Measurements from ENCODE around the gene ZC3H7B. TPM values are rescaled to one million over a fixed set of nuclear protein-coding genes. Genes with fewer than 3 reads are reported as not detected.
"Not testable (repeated sequence)": the region's sequence is repeated elsewhere in the genome, so short reads cannot be mapped to it uniquely, and the experiment has no call there.

ZC3H7B gene
- total RNA-seq, 2 donors from 2014 or later: 41.2 to 41.7 TPM

GRCh38 chr22:41256254-41257253 is 44.8 kb upstream of the ZC3H7B start:
- peaks cover 59% of the 10 kb centered on the region for H3K36me3 ChIP-seq
- H3K27ac ChIP-seq: no peak overlapping the region
- H3K27me3 ChIP-seq (replicated peaks; ENCODE audit: insufficient read depth): no peaks in the 10 kb centered on the region
- no peak overlapping the region for H3K4me3 ChIP-seq
- ATAC-seq (ENCODE audit: insufficient number of reproducible peaks, low FRiP score, low read depth) (no peak), DNase-seq (ENCODE audit: low spot score) (no peak)
- H3K4me1 ChIP-seq (ENCODE audit: control insufficient read depth in 1 of 2, low read depth in 2 of 2): no peaks in the 10 kb centered on the region
- no peaks in the 10 kb centered on the region for H3K9me3 ChIP-seq
- no peak for TF ChIP-seq CTCF (IDR thresholded peaks at IDR 0.05)

- H3K36me3 ChIP-seq: peaks cover 64% of the 10 kb centered on the region
- ATAC-seq (ENCODE audit: insufficient number of reproducible peaks, low FRiP score, low read depth) (no peak), DNase-seq (ENCODE audit: low spot score) (no peak)
- TF ChIP-seq CTCF (IDR thresholded peaks at IDR 0.05): no peak
- no peak overlapping the region for H3K27ac ChIP-seq
- H3K9me3 ChIP-seq: no peaks in the 10 kb centered on the region
- H3K4me1 ChIP-seq (ENCODE audit: control insufficient read depth in 1 of 2, low read depth in 2 of 2): no peaks in the 10 kb centered on the region
- no peaks in the 10 kb centered on the region for H3K27me3 ChIP-seq (replicated peaks; ENCODE audit: insufficient read depth)
- H3K4me3 ChIP-seq: no peak overlapping the region
Measured at GRCh38 chr22:41257696-41258095, 43.6 kb upstream of the ZC3H7B start.

GRCh38 chr22:41259756-41260155 is 41.6 kb upstream of the ZC3H7B start:
- not testable (repeated sequence) for H3K27me3 ChIP-seq (replicated peaks; ENCODE audit: insufficient read depth); H3K4me1 ChIP-seq (ENCODE audit: control insufficient read depth in 1 of 2, low read depth in 2 of 2); H3K27ac ChIP-seq; H3K9me3 ChIP-seq; DNase-seq (ENCODE audit: low spot score); ATAC-seq (ENCODE audit: insufficient number of reproducible peaks, low FRiP score, low read depth); H3K4me3 ChIP-seq
- peaks cover 70% of the 10 kb centered on the region for H3K36me3 ChIP-seq

GRCh38 chr22:41260871-41261270 is 40.5 kb upstream of the ZC3H7B start:
- Histone ChIP-seq H3K4me3 (no peak overlapping the region), H3K27me3 (replicated peaks; ENCODE audit: insufficient read depth) (no peaks in the 10 kb centered on the region), H3K36me3 (peaks cover 70% of the 10 kb centered on the region), H3K27ac (no peak overlapping the region), H3K4me1 (ENCODE audit: control insufficient read depth in 1 of 2, low read depth in 2 of 2) (no peaks in the 10 kb centered on the region), H3K9me3 (no peaks in the 10 kb centered on the region)
- no peak for DNase-seq (ENCODE audit: low spot score)
- no peak for ATAC-seq (ENCODE audit: insufficient number of reproducible peaks, low FRiP score, low read depth)
- no peak for TF ChIP-seq CTCF (IDR thresholded peaks at IDR 0.05)

- DNase-seq (ENCODE audit: low spot score) (no peak), ATAC-seq (ENCODE audit: insufficient number of reproducible peaks, low FRiP score, low read depth) (no peak)
- Histone ChIP-seq H3K4me3 (no peak overlapping the region), H3K9me3 (no peaks in the 10 kb centered on the region), H3K27ac (no peak overlapping the region), H3K4me1 (ENCODE audit: control insufficient read depth in 1 of 2, low read depth in 2 of 2) (no peaks in the 10 kb centered on the region), H3K27me3 (replicated peaks; ENCODE audit: insufficient read depth) (no peaks in the 10 kb centered on the region), H3K36me3 (peaks cover 67% of the 10 kb centered on the region)
- no peak for TF ChIP-seq CTCF (IDR thresholded peaks at IDR 0.05)
Measured at GRCh38 chr22:41261541-41262249, 39.6 kb upstream of the ZC3H7B start.
